CD14-positive monocyte (primary cell): ENCODE measurements around the gene RBM42. TPM values are rescaled to one million over a fixed set of nuclear protein-coding genes. Genes with fewer than 3 reads are reported as not detected.
"Not testable (repeated sequence)": the region's sequence is repeated elsewhere in the genome, so short reads cannot be mapped to it uniquely, and the experiment has no call there.

ENCODE experiments used
- DNase-seq, 3 donors: peaks; one replicate each; pipeline ENCODE4 v3.0.0-alpha.2; 2011 to 2022
- H2AFZ ChIP-seq: 2 replicates; pipeline ENCODE4 v1.6.0; 2012; ENCODE audit warnings: mild to moderate bottlenecking, low read depth, low read length, inconsistent platforms; ENCODE audit not compliant: insufficient read depth, poor library complexity, severe bottlenecking
- H3K27ac ChIP-seq, 2 donors: 1 replicate in 1 of 2; 2 replicates in 1 of 2; pipeline ENCODE4 v1.5.1; 2012 to 2013; ENCODE audit warnings: low read length in 2 of 2, control low read depth in 1 of 2, inconsistent platforms in 1 of 2, low read depth in 1 of 2, mild to moderate bottlenecking in 1 of 2
- H3K27me3 ChIP-seq, 2 donors: one replicate each; pipeline versions ENCODE4 v1.6.0 to v1.6.1; 2011 to 2013; ENCODE audit warnings: low read length in 2 of 2; ENCODE audit not compliant: control insufficient read depth in 2 of 2, insufficient read depth in 2 of 2
- H3K36me3 ChIP-seq, 2 donors: replicated peaks in 1 of 2; 1 replicate in 1 of 2; 2 replicates in 1 of 2; pipeline versions ENCODE4 v1.5.1 to v1.6.1; 2012 to 2013; ENCODE audit warnings: low read length in 2 of 2, control low read depth in 1 of 2, inconsistent platforms in 1 of 2, mild to moderate bottlenecking in 1 of 2; ENCODE audit not compliant: insufficient read depth in 2 of 2, control insufficient read depth in 1 of 2
- H3K4me1 ChIP-seq, 2 donors: 1 replicate in 1 of 2; 2 replicates in 1 of 2; pipeline versions ENCODE4 v1.5.1 to v1.6.1; 2012 to 2013; ENCODE audit warnings: low read length in 2 of 2, control low read depth in 1 of 2, inconsistent platforms in 1 of 2, mild to moderate bottlenecking in 1 of 2, moderate library complexity in 1 of 2; ENCODE audit not compliant: insufficient read depth in 2 of 2, control insufficient read depth in 1 of 2
- H3K4me2 ChIP-seq: replicated peaks from 2 replicates; pipeline ENCODE3; 2012; ENCODE audit warnings: low read length, moderate library complexity, mild to moderate bottlenecking; ENCODE audit not compliant: poor library complexity, severe bottlenecking; ENCODE audit errors: extremely low read depth
- H3K4me3 ChIP-seq, 3 experiments: fragments of 200-600 bp in 1 of 3; sonication (generic) in 1 of 3; replicated peaks in 1 of 3; 1 replicate in 2 of 3; 2 replicates in 1 of 3; pipeline ENCODE4 v1.5.1; 2011 to 2013; ENCODE audit warnings: low read length in 3 of 3, mild to moderate bottlenecking in 3 of 3, control low read depth in 2 of 3, low read depth in 2 of 3, inconsistent platforms in 1 of 3, moderate library complexity in 1 of 3
- H3K79me2 ChIP-seq: 2 replicates; pipeline ENCODE4 v1.6.0; 2012; ENCODE audit warnings: mild to moderate bottlenecking, control low read depth, inconsistent platforms, low read length, moderate library complexity; ENCODE audit not compliant: insufficient read depth
- H3K9ac ChIP-seq: 2 replicates; pipeline ENCODE4 v1.6.0; 2017; ENCODE audit warnings: low read length, mild to moderate bottlenecking; ENCODE audit not compliant: insufficient read depth, poor library complexity, severe bottlenecking
- H3K9me3 ChIP-seq, 2 donors: replicated peaks in 1 of 2; 1 replicate in 1 of 2; 2 replicates in 1 of 2; pipeline versions ENCODE4 v1.5.1 to v1.6.1; 2012 to 2013; ENCODE audit warnings: low read length in 2 of 2, control low read depth in 1 of 2; ENCODE audit not compliant: control insufficient read depth in 1 of 2, insufficient read depth in 1 of 2
- H4K20me1 ChIP-seq: 2 replicates; pipeline ENCODE4 v1.6.0; 2012; ENCODE audit warnings: mild to moderate bottlenecking, low read length, control low read depth, moderate library complexity; ENCODE audit not compliant: insufficient read depth
- H3K27ac Mint-ChIP-seq, 7 donors: one replicate each; pipeline ENCODE4 v1.8.0; 2020; ENCODE audit warnings: mild to moderate bottlenecking in 7 of 7, mixed read lengths in 7 of 7, moderate library complexity in 6 of 7, inconsistent platforms in 2 of 7
- H3K27me3 Mint-ChIP-seq, 3 donors: one replicate each; pipeline ENCODE4 v1.8.0; 2021 to 2022; ENCODE audit warnings: low read depth in 3 of 3, mild to moderate bottlenecking in 3 of 3, mixed read lengths in 3 of 3, moderate library complexity in 3 of 3, inconsistent platforms in 1 of 3
- H3K36me3 Mint-ChIP-seq, 2 donors: one replicate each; pipeline ENCODE4 v1.8.0; 2020; ENCODE audit warnings: mixed read lengths in 2 of 2, inconsistent platforms in 1 of 2, mild to moderate bottlenecking in 1 of 2
- H3K4me1 Mint-ChIP-seq: one replicate; pipeline ENCODE4 v1.8.0; 2020; ENCODE audit warnings: mild to moderate bottlenecking, mixed read lengths
- H3K4me3 Mint-ChIP-seq, 2 donors: one replicate each; pipeline ENCODE4 v1.8.0; 2020; ENCODE audit warnings: mild to moderate bottlenecking in 2 of 2, mixed read lengths in 2 of 2, moderate library complexity in 1 of 2
- H3K9me3 Mint-ChIP-seq, 7 donors: one replicate each; pipeline ENCODE4 v1.8.0; 2020 to 2022; ENCODE audit warnings: mixed read lengths in 7 of 7, mild to moderate bottlenecking in 6 of 7, moderate library complexity in 6 of 7, inconsistent platforms in 2 of 7
- WGBS: methylation state at CpG from one replicate; pipeline ENCODE4 v1.1.5; 2013; ENCODE audit warnings: missing lambda C conversion rate; ENCODE audit not compliant: insufficient coverage; 5-methylcytosine and 5-hydroxymethylcytosine counted together
- intact Hi-C, 2 donors: fragments of 100-400 bp; cut with micrococcal nuclease; formaldehyde crosslinking; loops; one replicate each; pipeline versions ENCODE4 v1.15.0 to v1.15.1; 2023
- polyA plus RNA-seq, 3 donors: library from polyadenylated mRNA; depleted of rRNA in 1 of 3; unstranded in 2 of 3; stranded (reverse) in 1 of 3; fragments of 300-500 nt in 2 of 3; fragments of >200 nt in 1 of 3; fragmentation: Illumina TruSeq in 2 of 3; gene quantifications; 1 replicate in 2 of 3; 2 replicates in 1 of 3; pipeline ENCODE4 v1.2.3, GENCODE V29; 2012 to 2021
- TF ChIP-seq, protein P1 (sequence below): fragments of 200-600 bp; IDR thresholded peaks from one replicate; pipeline ENCODE4 v1.8.0; 2022; ENCODE audit warnings: antibody characterized with exemption, mild to moderate bottlenecking

The RBM42 gene
- polyA plus RNA-seq, 3 donors: 29.5 to 53.3 (median 50.3) TPM

DNA sequence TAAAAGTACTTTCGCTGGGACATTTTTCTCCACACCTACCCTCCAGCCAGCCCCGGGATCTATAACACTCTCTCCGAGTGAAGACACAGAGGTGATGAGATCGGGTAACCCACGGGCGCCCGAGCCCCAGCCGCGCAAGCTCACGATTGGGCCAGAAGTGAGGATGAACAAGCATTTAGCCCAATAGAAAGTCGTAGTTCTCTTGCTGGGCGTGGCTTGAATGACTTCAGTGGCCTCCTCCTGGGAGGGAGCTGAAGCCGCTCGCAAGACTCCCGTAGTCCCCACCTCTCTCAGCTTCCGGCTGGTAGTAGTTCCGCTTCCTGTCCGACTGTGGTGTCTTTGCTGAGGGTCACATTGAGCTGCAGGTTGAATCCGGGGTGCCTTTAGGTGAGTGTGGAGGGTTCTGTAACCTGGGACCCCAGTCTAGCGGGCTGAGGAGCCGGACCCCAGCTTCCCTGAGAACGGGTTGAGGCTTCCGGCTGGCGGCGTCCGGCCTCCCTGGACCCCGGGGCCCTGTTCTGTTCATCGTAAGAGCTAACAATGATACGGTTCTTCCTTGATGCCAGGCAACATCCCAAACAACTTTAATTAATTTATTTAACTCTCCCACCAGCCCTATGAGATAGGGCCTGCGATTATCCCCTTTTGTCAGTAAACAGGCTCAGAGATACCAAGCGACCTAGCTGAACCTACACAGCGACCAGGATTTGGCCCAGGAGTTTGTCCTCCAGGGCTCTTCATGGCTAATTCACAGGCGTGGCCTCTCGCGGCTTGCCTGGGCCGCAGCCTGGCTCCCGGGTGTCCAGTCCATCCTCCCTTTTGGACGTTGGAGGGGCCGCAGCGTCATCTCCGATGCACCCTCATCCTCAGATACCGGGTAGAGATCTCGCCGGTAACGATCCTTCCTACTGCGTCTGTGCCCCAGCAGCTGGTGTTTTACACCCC is 19.5 kb downstream of the RBM42 start, which contains the start of gene COX6B1:
Gene COX6B1 (plus strand): TSS at position 307 of the 945 bp plus-strand sequence. CDS start 2,921 bp downstream, outside the sequence.
- peaks cover 39% of the 10 kb centered on the region for H3K4me1 Mint-ChIP-seq
- under 1% methylated on average over 41 of the region's 46 CpGs for WGBS
- peaks cover 35 to 45% of the 10 kb centered on the region in 2 donors for H3K4me1 ChIP-seq

DNA sequence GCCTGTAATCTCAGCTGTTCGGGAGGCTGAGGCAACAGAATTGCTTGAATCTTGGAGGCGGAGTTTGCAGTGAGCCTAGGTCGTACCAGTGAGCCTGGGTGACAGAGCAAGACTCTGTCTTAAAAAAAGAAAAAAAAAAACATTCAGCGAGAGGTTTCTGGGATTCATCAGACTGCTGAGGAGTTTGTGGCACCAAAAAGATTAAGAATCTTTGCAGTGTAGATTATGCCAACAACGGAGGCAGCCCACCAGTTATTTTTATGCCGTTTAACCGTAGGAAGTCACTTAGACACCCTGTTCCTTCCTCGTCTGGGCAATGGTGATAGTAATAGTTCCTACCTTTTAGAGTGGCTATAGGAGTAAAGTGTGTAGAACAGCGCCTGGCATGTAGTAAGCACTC is 21.7 kb downstream of the RBM42 start:
- Mint-ChIP-seq H3K4me3 (no peak overlapping the region), H3K36me3 (peaks cover 26 to 51% of the 10 kb centered on the region in 2 donors), H3K9me3 (no peaks in the 10 kb centered on the region), H3K27me3 (peaks cover 0 to under 1% (median 0%) of the 10 kb centered on the region in 3 donors), H3K27ac (peak overlapping the region in 3 of 7 donors; percentile 23 to 60 (median 46)), H3K4me1 (peaks cover 26% of the 10 kb centered on the region)
- DNase-seq: no peak
- Histone ChIP-seq H2AFZ (no peak overlapping the region), H3K79me2 (peaks cover 32% of the 10 kb centered on the region), H3K27me3 (no peaks in the 10 kb centered on the region), H3K4me3 (no peak overlapping the region), H3K9me3 (no peaks in the 10 kb centered on the region), H3K4me1 (peaks cover 17 to 22% of the 10 kb centered on the region in 2 donors), H3K27ac (no peak overlapping the region), H4K20me1 (peaks cover 37% of the 10 kb centered on the region), H3K4me2 (no peak overlapping the region), H3K9ac (no peak overlapping the region), H3K36me3 (peaks cover 29 to 39% of the 10 kb centered on the region in 2 donors)
- intact Hi-C loops: no loop called here
- TF ChIP-seq, protein P1, sequence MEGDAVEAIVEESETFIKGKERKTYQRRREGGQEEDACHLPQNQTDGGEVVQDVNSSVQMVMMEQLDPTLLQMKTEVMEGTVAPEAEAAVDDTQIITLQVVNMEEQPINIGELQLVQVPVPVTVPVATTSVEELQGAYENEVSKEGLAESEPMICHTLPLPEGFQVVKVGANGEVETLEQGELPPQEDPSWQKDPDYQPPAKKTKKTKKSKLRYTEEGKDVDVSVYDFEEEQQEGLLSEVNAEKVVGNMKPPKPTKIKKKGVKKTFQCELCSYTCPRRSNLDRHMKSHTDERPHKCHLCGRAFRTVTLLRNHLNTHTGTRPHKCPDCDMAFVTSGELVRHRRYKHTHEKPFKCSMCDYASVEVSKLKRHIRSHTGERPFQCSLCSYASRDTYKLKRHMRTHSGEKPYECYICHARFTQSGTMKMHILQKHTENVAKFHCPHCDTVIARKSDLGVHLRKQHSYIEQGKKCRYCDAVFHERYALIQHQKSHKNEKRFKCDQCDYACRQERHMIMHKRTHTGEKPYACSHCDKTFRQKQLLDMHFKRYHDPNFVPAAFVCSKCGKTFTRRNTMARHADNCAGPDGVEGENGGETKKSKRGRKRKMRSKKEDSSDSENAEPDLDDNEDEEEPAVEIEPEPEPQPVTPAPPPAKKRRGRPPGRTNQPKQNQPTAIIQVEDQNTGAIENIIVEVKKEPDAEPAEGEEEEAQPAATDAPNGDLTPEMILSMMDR: no peak
- 27% methylated on average over 5 of the region's 9 CpGs for WGBS

More for the DNA sequence above, 19.5 kb downstream of the RBM42 start, which contains the start of gene COX6B1:
- Histone ChIP-seq H3K36me3 (peaks cover 11 to 20% of the 10 kb centered on the region in 2 donors), H3K27ac (peak within 1 kb of the TSS; percentile 63 to 91), H3K4me3 (peak within 1 kb of the TSS; percentile 58 to 91 (median 66)), H2AFZ (peak within 1 kb of the TSS; percentile 89), H3K9me3 (no peaks in the 10 kb centered on the region), H3K4me2 (peak within 1 kb of the TSS; percentile 96), H3K79me2 (peaks cover 32% of the 10 kb centered on the region), H3K27me3 (no peaks in the 10 kb centered on the region), H3K9ac (peak within 1 kb of the TSS; percentile 82), H4K20me1 (peaks cover 20% of the 10 kb centered on the region)
- intact Hi-C loops: loop anchor here (5.0 to 10.0 kb wide), 2 partner anchors 36 to 97 kb away; partner anchors contain the start of genes HAUS5 (in 1 of the 2), IGFLR1 (in 1 of the 2), LIN37 (in 1 of the 2) and PSENEN (in 1 of the 2)
- H3K4me3 Mint-ChIP-seq: peak within 1 kb of the TSS; percentile 96 to 97
- peak within 1 kb of the TSS; percentile 90 to 97 (median 93) for H3K27ac Mint-ChIP-seq
- peaks cover 0 to 1% (median 0%) of the 10 kb centered on the region in 3 donors for H3K27me3 Mint-ChIP-seq
- peaks cover 11 to 28% of the 10 kb centered on the region in 2 donors for H3K36me3 Mint-ChIP-seq
- H3K9me3 Mint-ChIP-seq: no peaks in the 10 kb centered on the region
- TF ChIP-seq, protein P1: no peak
- peak; percentile 95 to 98 (median 96) for DNase-seq

DNA sequence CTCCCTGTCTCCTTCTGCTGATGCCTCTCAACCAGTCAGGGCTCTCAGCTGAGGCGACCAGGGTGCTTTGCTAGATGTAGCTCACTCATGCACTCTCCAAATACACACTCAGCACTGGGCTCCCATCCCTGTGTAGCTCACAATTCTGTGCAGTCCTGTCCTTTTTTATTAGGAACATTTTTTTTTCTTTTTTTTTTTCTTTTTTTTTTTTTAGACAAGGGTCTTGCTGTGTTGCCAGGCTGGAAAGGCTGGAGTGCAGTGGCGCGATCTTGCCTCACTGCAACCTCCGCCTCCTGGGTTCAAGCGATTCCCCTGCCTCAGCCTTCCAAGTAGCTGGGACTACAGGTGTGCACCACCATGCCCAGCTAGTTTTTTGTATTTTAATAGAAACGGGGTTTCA is 26.0 kb downstream of the RBM42 start:
- H3K27me3 ChIP-seq, H3K27me3 Mint-ChIP-seq, H3K27ac ChIP-seq, H3K4me3 Mint-ChIP-seq, H3K4me1 ChIP-seq, H3K9me3 ChIP-seq, DNase-seq, H3K27ac Mint-ChIP-seq, H3K4me3 ChIP-seq, H3K4me2 ChIP-seq, intact Hi-C loops, H2AFZ ChIP-seq, H3K9ac ChIP-seq, H3K9me3 Mint-ChIP-seq: not testable (repeated sequence)
- peaks cover 51% of the 10 kb centered on the region for H4K20me1 ChIP-seq
- H3K36me3 Mint-ChIP-seq: peaks cover 57 to 89% of the 10 kb centered on the region in 2 donors
- peaks cover 69 to 78% of the 10 kb centered on the region in 2 donors for H3K36me3 ChIP-seq
- WGBS: 98% methylated on average over 5 of the region's 6 CpGs
- H3K4me1 Mint-ChIP-seq: peaks cover 12% of the 10 kb centered on the region
- H3K79me2 ChIP-seq: peaks cover 15% of the 10 kb centered on the region
